Hepatocyte (in vitro differentiated cells): Measurements from ENCODE around the gene TYW3. TPM values are rescaled to one million over a fixed set of nuclear protein-coding genes. Genes with fewer than 3 reads are reported as not detected.
A peak's percentile ranks its signal among the peaks of the same experiment; 100 is the strongest.
"Not testable (repeated sequence)": the region's sequence is repeated elsewhere in the genome, so short reads cannot be mapped to it uniquely, and the experiment has no call there.

ENCODE experiments used
- DNase-seq: peaks from one replicate; pipeline ENCODE4 v3.0.0-alpha.2; 2016; ENCODE audit warnings: low spot score
- H2AFZ ChIP-seq: fragments of 200-600 bp; sonication (generic); 2 replicates; pipeline ENCODE4 v1.6.0; 2016; ENCODE audit warnings: antibody characterized with exemption, mild to moderate bottlenecking
- H3K27ac ChIP-seq: fragments of 200-600 bp; sonication (generic); 2 replicates; pipeline ENCODE4 v1.5.1; 2016; ENCODE audit warnings: mild to moderate bottlenecking
- H3K27me3 ChIP-seq: fragments of 200-600 bp; sonication (generic); 2 replicates; pipeline ENCODE4 v1.6.1; 2016
- H3K36me3 ChIP-seq: fragments of 200-600 bp; sonication (generic); replicated peaks from 2 replicates; pipeline ENCODE4 v1.5.1; 2016; ENCODE audit warnings: low read depth; ENCODE audit not compliant: insufficient read depth
- H3K4me1 ChIP-seq: fragments of 200-600 bp; sonication (generic); 2 replicates; pipeline ENCODE4 v1.5.1; 2016; ENCODE audit warnings: mild to moderate bottlenecking, moderate library complexity; ENCODE audit not compliant: insufficient read depth
- H3K4me2 ChIP-seq: fragments of 200-600 bp; sonication (generic); 2 replicates; pipeline ENCODE4 v1.6.0; 2016
- H3K4me3 ChIP-seq: fragments of 200-600 bp; sonication (generic); 2 replicates; pipeline ENCODE4 v1.5.1; 2016; ENCODE audit warnings: mild to moderate bottlenecking
- H3K79me2 ChIP-seq: fragments of 200-600 bp; sonication (generic); 2 replicates; pipeline ENCODE4 v1.6.0; 2017; ENCODE audit warnings: mild to moderate bottlenecking
- H3K9me2 ChIP-seq: fragments of 200-600 bp; sonication (generic); replicated peaks from 2 replicates; pipeline ENCODE4 v1.6.0; 2017; ENCODE audit warnings: mild to moderate bottlenecking; ENCODE audit not compliant: insufficient read depth
- H3K9me3 ChIP-seq: fragments of 200-600 bp; sonication (generic); 2 replicates; pipeline ENCODE4 v1.5.1; 2016; ENCODE audit warnings: low read depth, mild to moderate bottlenecking
- H4K20me1 ChIP-seq: fragments of 200-600 bp; sonication (generic); 2 replicates; pipeline ENCODE4 v1.6.0; 2016; ENCODE audit warnings: mild to moderate bottlenecking; ENCODE audit not compliant: insufficient read depth, poor library complexity, severe bottlenecking
- EZH2 ChIP-seq: fragments of 200-600 bp; sonication (generic); IDR thresholded peaks from 2 replicates; pipeline ENCODE4 v1.6.1; 2016; ENCODE audit warnings: antibody characterized with exemption, mild to moderate bottlenecking, borderline replicate concordance
- EZH2phosphoT487 ChIP-seq: fragments of 200-600 bp; sonication (generic); IDR thresholded peaks from one replicate; pipeline ENCODE4 v1.6.1; 2018; ENCODE audit warnings: antibody characterized with exemption, mild to moderate bottlenecking, low read depth, moderate library complexity; ENCODE audit not compliant: unreplicated experiment, severe bottlenecking
- WGBS: methylation state at CpG from one replicate; pipeline ENCODE4 v1.1.6; 2016; ENCODE audit warnings: low lambda C conversion rate; ENCODE audit errors: missing lambda C conversion rate; 5-methylcytosine and 5-hydroxymethylcytosine counted together
- polyA plus RNA-seq: library from polyadenylated mRNA; unstranded; fragments of >200 nt; fragmentation: Nextera tagmentation; extraction: Ambion mirVana; gene quantifications from 2 replicates; pipeline ENCODE4 v1.2.1, GENCODE V29; 2016
- total RNA-seq: library from RNA; depleted of rRNA; stranded (reverse); fragments of >200 nt; gene quantifications from 2 replicates; pipeline ENCODE4 v1.2.3, GENCODE V29; 2014
- TF ChIP-seq, protein P1 (sequence below): fragments of 200-600 bp; sonication (generic); IDR thresholded peaks from 2 replicates; pipeline ENCODE4 v1.5.1; 2016; ENCODE audit warnings: antibody characterized with exemption, mild to moderate bottlenecking; ENCODE audit not compliant: poor library complexity

TYW3 gene
- total and polyA plus RNA-seq, 2 experiments from 2014 or later, result 0.33 to 0.42 TPM

DNA sequence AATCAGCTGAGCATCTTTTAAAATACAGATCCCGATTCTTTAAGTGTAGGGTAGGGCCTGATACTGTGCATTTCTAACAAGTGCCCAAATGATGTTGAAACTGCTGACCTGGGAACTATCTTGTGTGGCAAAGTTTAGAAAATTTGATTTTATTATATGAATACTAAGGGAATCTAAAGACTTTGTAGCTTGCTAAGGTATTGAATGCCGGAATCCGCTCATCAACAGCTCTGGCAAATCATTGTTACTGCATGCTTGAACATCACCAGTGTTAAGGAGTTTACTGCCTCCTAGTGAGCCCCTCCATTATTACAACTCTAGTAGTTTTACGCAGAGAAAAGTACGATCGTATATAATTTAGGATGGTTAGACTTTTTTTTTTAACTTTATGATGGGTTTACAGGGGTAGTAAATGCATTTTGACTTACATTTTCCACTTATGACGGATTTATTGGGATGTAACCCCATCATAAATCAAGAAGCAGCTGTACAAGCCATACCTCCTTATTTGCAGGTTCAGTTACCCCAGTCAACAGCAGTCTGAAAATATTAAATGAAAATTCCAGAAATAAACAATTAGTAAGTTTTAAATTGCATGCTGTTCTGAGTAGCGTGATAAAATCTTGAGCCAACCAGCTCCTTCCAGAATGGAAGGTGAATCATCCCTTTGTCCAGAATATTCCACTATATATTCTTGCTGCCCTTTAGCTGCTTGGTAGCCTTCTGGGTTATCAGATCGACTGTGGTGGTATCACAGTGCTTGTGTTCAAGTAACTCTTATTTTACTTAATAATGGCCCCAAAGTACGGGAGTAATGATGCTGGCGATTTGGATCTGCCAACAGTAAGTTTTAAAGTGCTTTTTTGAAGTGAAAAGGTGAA is 892 bp downstream of the TYW3 start:
- H3K27ac ChIP-seq, result no peak overlapping the region
- H3K4me1 ChIP-seq, result peaks cover 14% of the 10 kb centered on the region
- no peak for DNase-seq
- 85% methylated on average over 11 of the region's 11 CpGs for WGBS
- no peaks in the 10 kb centered on the region for H3K27me3 ChIP-seq
- no peaks in the 10 kb centered on the region for H3K79me2 ChIP-seq
- H3K4me2 ChIP-seq, result no peak overlapping the region
- no peaks in the 10 kb centered on the region for H3K9me2 ChIP-seq
- H3K9me3 ChIP-seq, result no peaks in the 10 kb centered on the region
- no peaks in the 10 kb centered on the region for H3K36me3 ChIP-seq
- TF ChIP-seq, protein P1, sequence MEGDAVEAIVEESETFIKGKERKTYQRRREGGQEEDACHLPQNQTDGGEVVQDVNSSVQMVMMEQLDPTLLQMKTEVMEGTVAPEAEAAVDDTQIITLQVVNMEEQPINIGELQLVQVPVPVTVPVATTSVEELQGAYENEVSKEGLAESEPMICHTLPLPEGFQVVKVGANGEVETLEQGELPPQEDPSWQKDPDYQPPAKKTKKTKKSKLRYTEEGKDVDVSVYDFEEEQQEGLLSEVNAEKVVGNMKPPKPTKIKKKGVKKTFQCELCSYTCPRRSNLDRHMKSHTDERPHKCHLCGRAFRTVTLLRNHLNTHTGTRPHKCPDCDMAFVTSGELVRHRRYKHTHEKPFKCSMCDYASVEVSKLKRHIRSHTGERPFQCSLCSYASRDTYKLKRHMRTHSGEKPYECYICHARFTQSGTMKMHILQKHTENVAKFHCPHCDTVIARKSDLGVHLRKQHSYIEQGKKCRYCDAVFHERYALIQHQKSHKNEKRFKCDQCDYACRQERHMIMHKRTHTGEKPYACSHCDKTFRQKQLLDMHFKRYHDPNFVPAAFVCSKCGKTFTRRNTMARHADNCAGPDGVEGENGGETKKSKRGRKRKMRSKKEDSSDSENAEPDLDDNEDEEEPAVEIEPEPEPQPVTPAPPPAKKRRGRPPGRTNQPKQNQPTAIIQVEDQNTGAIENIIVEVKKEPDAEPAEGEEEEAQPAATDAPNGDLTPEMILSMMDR, result peak; percentile 45
- TF ChIP-seq EZH2phosphoT487, result no peak
- no peak overlapping the region for H3K4me3 ChIP-seq
- H4K20me1 ChIP-seq, result no peaks in the 10 kb centered on the region
- no peak overlapping the region for H2AFZ ChIP-seq

DNA sequence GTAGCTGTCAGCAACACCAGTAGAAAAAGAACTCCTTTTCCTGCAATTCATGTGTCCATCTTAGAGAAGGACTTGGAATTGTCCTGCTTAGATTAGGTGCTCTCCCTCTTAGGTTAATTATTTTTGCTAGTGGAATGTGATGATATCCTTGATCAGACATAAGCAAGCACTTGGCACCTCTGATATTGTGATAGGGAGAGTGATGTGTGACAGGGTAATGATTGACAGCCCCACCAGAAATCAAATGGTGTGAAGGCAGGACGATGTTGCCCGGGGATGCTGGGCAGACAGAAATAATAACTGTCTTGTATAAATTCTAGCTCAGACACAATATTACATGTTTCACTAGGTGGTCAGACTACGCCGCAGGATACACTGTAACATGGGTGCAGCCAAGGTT is 4.4 kb downstream of the TYW3 start:
- TF ChIP-seq EZH2phosphoT487, result no peak
- TF ChIP-seq, protein P1, result no peak
- no peak for TF ChIP-seq EZH2
- Histone ChIP-seq H4K20me1 (no peaks in the 10 kb centered on the region), H2AFZ (no peak overlapping the region), H3K79me2 (no peaks in the 10 kb centered on the region), H3K36me3 (no peaks in the 10 kb centered on the region), H3K9me2 (no peaks in the 10 kb centered on the region), H3K27ac (no peak overlapping the region), H3K9me3 (no peaks in the 10 kb centered on the region), H3K4me3 (no peak overlapping the region), H3K4me2 (no peak overlapping the region), H3K4me1 (no peaks in the 10 kb centered on the region), H3K27me3 (no peaks in the 10 kb centered on the region)
- 72% methylated on average over 4 of the region's 4 CpGs for WGBS
- no peak for DNase-seq

DNA sequence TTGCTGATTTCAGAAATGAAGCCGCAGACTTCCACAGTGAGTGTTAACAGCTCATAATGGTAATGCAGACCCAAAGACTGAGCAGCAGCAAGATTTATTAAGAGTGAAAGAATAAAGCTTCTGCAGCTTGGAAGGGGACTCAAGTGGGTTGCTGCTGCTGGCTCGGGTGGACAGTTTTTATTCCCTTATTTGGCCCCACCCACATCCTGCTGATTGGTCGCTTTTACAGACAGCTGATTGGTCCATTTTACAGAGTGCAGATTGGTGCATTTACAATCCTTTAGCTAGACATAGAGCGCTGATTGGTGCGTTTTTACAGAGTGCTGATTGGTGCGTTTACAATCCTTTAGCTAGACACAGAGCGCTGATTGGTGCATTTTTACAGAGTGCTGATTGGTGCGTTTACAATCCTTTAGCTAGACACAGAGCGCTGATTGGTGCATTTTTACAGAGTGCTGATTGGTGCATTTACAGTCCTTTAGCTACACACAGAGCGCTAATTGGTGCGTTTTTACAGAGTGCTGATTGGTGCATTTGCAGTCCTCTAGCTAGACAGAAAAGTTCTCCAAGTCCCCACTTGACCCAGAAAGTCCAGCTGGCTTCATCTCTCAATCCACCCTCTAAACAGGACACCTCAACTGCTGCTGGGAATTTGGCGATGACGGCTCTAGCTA is 7.5 kb downstream of the TYW3 start:
- not testable (repeated sequence) for H3K27ac ChIP-seq, H3K79me2 ChIP-seq, H3K4me3 ChIP-seq, DNase-seq, H3K4me1 ChIP-seq, H4K20me1 ChIP-seq, H3K27me3 ChIP-seq, H3K9me2 ChIP-seq, H3K9me3 ChIP-seq, H3K36me3 ChIP-seq, H3K4me2 ChIP-seq, H2AFZ ChIP-seq
- 97% methylated on average over 13 of the region's 13 CpGs for WGBS

DNA sequence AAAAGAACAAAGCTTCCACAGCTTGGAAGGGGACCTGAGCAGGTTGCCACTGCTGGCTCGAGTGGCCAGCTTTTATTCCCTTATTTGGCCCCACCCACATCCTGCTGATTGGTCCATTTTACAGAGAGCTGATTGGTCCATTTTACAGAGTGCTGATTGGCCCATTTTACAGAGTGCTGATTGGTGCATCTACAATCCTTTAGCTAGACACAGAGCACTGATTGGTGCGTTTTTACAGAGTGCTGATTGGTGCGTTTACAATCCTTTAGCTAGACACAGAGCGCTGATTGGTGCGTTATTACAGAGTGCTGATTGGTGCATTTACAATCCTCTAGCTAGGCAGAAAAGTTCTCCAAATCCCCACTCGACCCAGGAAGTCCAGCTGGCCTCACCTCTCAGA is 12.3 kb downstream of the TYW3 start:
- not testable (repeated sequence) for H4K20me1 ChIP-seq, H3K4me2 ChIP-seq, H3K27ac ChIP-seq, H3K79me2 ChIP-seq, H3K9me3 ChIP-seq, H3K27me3 ChIP-seq, H3K36me3 ChIP-seq, H3K4me3 ChIP-seq, H3K4me1 ChIP-seq, H3K9me2 ChIP-seq, DNase-seq, H2AFZ ChIP-seq
- WGBS, result 96% methylated on average over 6 of the region's 6 CpGs
